Uterus (tissue), 4 donors: Measurements from ENCODE around the gene FMN1. TPM values are rescaled to one million over a fixed set of nuclear protein-coding genes. Genes with fewer than 3 reads are reported as not detected.

Source experiments
- DNase-seq, 2 donors: peaks; one replicate each; pipeline ENCODE4 v3.0.0-alpha.2; 2019 to 2020
- H3K27ac ChIP-seq, 2 donors: fragments of 200-600 bp; sonication (generic); 1 replicate in 1 of 2; 2 replicates in 1 of 2; pipeline ENCODE4 v1.5.1; 2016 to 2018
- H3K27me3 ChIP-seq, 2 donors: fragments of 200-600 bp; sonication (generic); one replicate each; pipeline ENCODE4 v1.5.1; 2018 to 2019; ENCODE audit warnings: control low read depth in 1 of 2
- H3K36me3 ChIP-seq, 2 donors: fragments of 200-600 bp; sonication (generic); one replicate each; pipeline ENCODE4 v1.5.1; 2019; ENCODE audit warnings: control low read depth in 1 of 2
- H3K4me1 ChIP-seq, 2 donors: fragments of 200-600 bp; sonication (generic); one replicate each; pipeline ENCODE4 v1.5.1; 2018 to 2019; ENCODE audit warnings: control low read depth in 1 of 2
- H3K4me3 ChIP-seq, 2 donors: fragments of 200-600 bp; sonication (generic); 1 replicate in 1 of 2; 2 replicates in 1 of 2; pipeline ENCODE4 v1.5.1; 2018 to 2019; ENCODE audit warnings: mild to moderate bottlenecking in 1 of 2
- H3K9me3 ChIP-seq, 2 donors: fragments of 200-600 bp; sonication (generic); one replicate each; pipeline ENCODE4 v1.5.1; 2019; ENCODE audit warnings: control low read depth in 1 of 2
- CTCF ChIP-seq, 4 experiments: fragments of 200-600 bp in 2 of 4; fragments of 450-650 bp in 2 of 4; sonication (generic) in 2 of 4; IDR thresholded peaks; one replicate each; pipeline ENCODE4 v1.5.1; 2016 to 2019; ENCODE audit warnings: antibody characterized with exemption in 4 of 4, mild to moderate bottlenecking in 2 of 4, moderate library complexity in 1 of 4
- POLR2A ChIP-seq, 2 donors: fragments of 450-650 bp; IDR thresholded peaks; one replicate each; pipeline ENCODE4 v1.6.1; 2016; ENCODE audit warnings: antibody characterized with exemption in 2 of 2, mild to moderate bottlenecking in 1 of 2, moderate library complexity in 1 of 2
- intact Hi-C: fragments of 100-400 bp; cut with DNase I; formaldehyde crosslinking; loops from one replicate; pipeline ENCODE4 v1.15.1; 2023; ENCODE audit warnings: low total_unique reads
- total RNA-seq, 4 donors: library from RNA; depleted of rRNA in 3 of 4; stranded (reverse); fragments of >200 nt in 3 of 4; gene quantifications; one replicate each; pipeline versions ENCODE4 v1.1.0 to v1.2.4, GENCODE V29; 2014 to 2023
- donor health status: DM: yes; HTN: yes; CAD: no.

FMN1 gene
- total RNA-seq, 4 donors from 2014 or later, result 1.3 to 9.3 (median 5.0) TPM

GRCh38 chr15:33101036-33101435 is 93.5 kb downstream of the FMN1 start:
- Histone ChIP-seq H3K4me1 (no peaks in the 10 kb centered on the region), H3K9me3 (no peaks in the 10 kb centered on the region), H3K27ac (no peak overlapping the region), H3K4me3 (no peak overlapping the region), H3K27me3 (no peaks in the 10 kb centered on the region), H3K36me3 (no peaks in the 10 kb centered on the region)
- TF ChIP-seq POLR2A (IDR thresholded peaks at IDR 0.05), result no peak
- no peak for TF ChIP-seq CTCF (IDR thresholded peaks at IDR 0.05)
- no peak for DNase-seq
- intact Hi-C loops, result no loop called here

- H3K27me3 ChIP-seq, result no peaks in the 10 kb centered on the region
- no peak for DNase-seq
- TF ChIP-seq POLR2A (IDR thresholded peaks at IDR 0.05) (no peak), CTCF (IDR thresholded peaks at IDR 0.05) (no peak)
- intact Hi-C loops, result no loop called here
- no peak overlapping the region for H3K4me3 ChIP-seq
- H3K9me3 ChIP-seq, result no peaks in the 10 kb centered on the region
- H3K36me3 ChIP-seq, result no peaks in the 10 kb centered on the region
- H3K27ac ChIP-seq, result no peak overlapping the region
- H3K4me1 ChIP-seq, result no peaks in the 10 kb centered on the region
These were observed 94.2 kb downstream of the FMN1 start for GRCh38 chr15:33100314-33100713.

GRCh38 chr15:33099739-33100138 is 94.8 kb downstream of the FMN1 start:
- H3K27ac ChIP-seq, result no peak overlapping the region
- intact Hi-C loops, result no loop called here
- DNase-seq, result no peak
- no peaks in the 10 kb centered on the region for H3K36me3 ChIP-seq
- no peaks in the 10 kb centered on the region for H3K9me3 ChIP-seq
- H3K4me1 ChIP-seq, result no peaks in the 10 kb centered on the region
- H3K27me3 ChIP-seq, result no peaks in the 10 kb centered on the region
- H3K4me3 ChIP-seq, result no peak overlapping the region
- no peak for TF ChIP-seq CTCF (IDR thresholded peaks at IDR 0.05)

- Histone ChIP-seq H3K36me3 (no peaks in the 10 kb centered on the region), H3K27me3 (no peaks in the 10 kb centered on the region), H3K27ac (no peak overlapping the region), H3K4me3 (no peak overlapping the region), H3K4me1 (no peaks in the 10 kb centered on the region), H3K9me3 (no peaks in the 10 kb centered on the region)
- DNase-seq, result no peak
- intact Hi-C loops, result no loop called here
- TF ChIP-seq POLR2A (IDR thresholded peaks at IDR 0.05), result no peak
- no peak for TF ChIP-seq CTCF (IDR thresholded peaks at IDR 0.05)
These were observed 95.3 kb downstream of the FMN1 start for GRCh38 chr15:33099213-33099612.

- TF ChIP-seq CTCF (IDR thresholded peaks at IDR 0.05) (no peak), POLR2A (IDR thresholded peaks at IDR 0.05) (no peak)
- Histone ChIP-seq H3K9me3 (no peaks in the 10 kb centered on the region), H3K4me1 (no peaks in the 10 kb centered on the region), H3K27ac (no peak overlapping the region), H3K4me3 (no peak overlapping the region), H3K36me3 (no peaks in the 10 kb centered on the region), H3K27me3 (no peaks in the 10 kb centered on the region)
- intact Hi-C loops, result no loop called here
- DNase-seq, result no peak
These were observed 96.1 kb downstream of the FMN1 start for GRCh38 chr15:33098094-33099058.
